HCT116 (cell line): ENCODE data around the gene TEDC2. TPM values are rescaled to one million over a fixed set of nuclear protein-coding genes. Genes with fewer than 3 reads are reported as not detected.

ENCODE experiments used
- ATAC-seq: fragments of 200-7000 bp; cut with Tn5 transposase; 2 replicates; pipeline ENCODE4 v1.9.1; 2020; ENCODE audit warnings: mild to moderate bottlenecking, moderate library complexity
- BruUV-seq: library from RNA; stranded (reverse); fragments of 400-500 nt; replicated peaks from 2 replicates; lab custom pipeline; 2021; lab: Mats Ljungman, UMichigan
- CTCF ChIA-PET: fragments of 300-600 bp; sonication (Branson Sonifier 250); formaldehyde crosslinking; loops from one replicate; lab custom pipeline; 2021; ENCODE audit warnings: antibody characterized with exemption; lab: Charles Lee
- POLR2A ChIA-PET: fragments of 300-600, 350-600 bp; sonication (Branson Sonifier 250); formaldehyde crosslinking; loops from one replicate; lab custom pipeline; 2021; ENCODE audit warnings: antibody characterized with exemption; lab: Charles Lee
- RAD21 ChIA-PET, 2 experiments: fragments of 300-600 bp; sonication (Branson Sonifier 250); formaldehyde crosslinking; loops; one replicate each; lab custom pipeline; 2023; ENCODE audit warnings: low total read pairs in 2 of 2; ENCODE audit not compliant: uncharacterized antibody in 2 of 2, unreplicated experiment in 2 of 2, low non-redundant PET in 1 of 2; lab: Charles Lee
- DNase-seq: peaks from one replicate; pipeline ENCODE4 v3.0.0-alpha.2; 2010; ENCODE audit warnings: low read depth, low spot score
- H2AFZ ChIP-seq: fragments of 200-600 bp; shearing (Covaris generic), sonication (generic); 2 replicates; pipeline ENCODE4 v1.6.1; 2017; ENCODE audit warnings: low read depth, mixed run types, mixed read lengths, antibody characterized with exemption, low read length; ENCODE audit not compliant: poor library complexity, severe bottlenecking
- H3K27ac ChIP-seq: 2 replicates; pipeline ENCODE4 v1.5.1; 2012; ENCODE audit warnings: low read depth, low read length
- H3K27me3 ChIP-seq: fragments of 200-600 bp; sonication (generic); 2 replicates; pipeline ENCODE4 v1.6.1; 2016; ENCODE audit warnings: mixed run types, low read length, mixed read lengths; ENCODE audit not compliant: insufficient read depth
- H3K36me3 ChIP-seq, 2 experiments: fragments of 200-500 bp in 1 of 2; fragments of 200-600 bp in 1 of 2; sonication (Bioruptor generic) in 1 of 2; sonication (generic) in 1 of 2; 2 replicates each; pipeline versions ENCODE4 v1.5.1 to v1.6.1; 2014 to 2016; ENCODE audit warnings: low read length in 2 of 2, inconsistent platforms in 1 of 2, mixed read lengths in 1 of 2, mixed run types in 1 of 2; ENCODE audit not compliant: insufficient read depth in 2 of 2, control insufficient read depth in 1 of 2
- H3K4me1 ChIP-seq, 2 experiments: fragments of 200-600 bp in 1 of 2; sonication (generic) in 1 of 2; 2 replicates each; pipeline versions ENCODE4 v1.5.1 to v1.6.1; 2012 to 2017; ENCODE audit warnings: low read length in 2 of 2, inconsistent platforms in 1 of 2, mild to moderate bottlenecking in 1 of 2, mixed read lengths in 1 of 2, mixed run types in 1 of 2, moderate library complexity in 1 of 2; ENCODE audit not compliant: insufficient read depth in 2 of 2, control insufficient read depth in 1 of 2
- H3K4me2 ChIP-seq: fragments of 200-600 bp; sonication (generic); 2 replicates; pipeline ENCODE4 v1.6.1; 2017; ENCODE audit warnings: mixed run types, low read length, mixed read lengths
- H3K4me3 ChIP-seq, 2 experiments: fragments of 200-600 bp in 1 of 2; sonication (generic) in 1 of 2; replicated peaks in 1 of 2; 2 replicates each; pipeline ENCODE4 v1.5.1; 2011 to 2016; ENCODE audit warnings: low read length in 2 of 2, control low read depth in 1 of 2, low read depth in 1 of 2, mild to moderate bottlenecking in 1 of 2, mixed read lengths in 1 of 2, mixed run types in 1 of 2
- H3K79me2 ChIP-seq: fragments of 200-600 bp; sonication (generic); 2 replicates; pipeline ENCODE4 v1.6.1; 2017; ENCODE audit warnings: mild to moderate bottlenecking, mixed run types, low read length, moderate library complexity, mixed read lengths; ENCODE audit not compliant: insufficient read depth
- H3K9ac ChIP-seq: fragments of 200-600 bp; sonication (generic); 2 replicates; pipeline ENCODE4 v1.6.1; 2016; ENCODE audit warnings: low read length, mixed read lengths
- H3K9me2 ChIP-seq: fragments of 200-600 bp; sonication (generic), shearing (Covaris generic); 2 replicates; pipeline ENCODE4 v1.6.1; 2017; ENCODE audit warnings: mixed run types, mild to moderate bottlenecking, moderate library complexity; ENCODE audit not compliant: insufficient read depth
- H3K9me3 ChIP-seq, 2 experiments: fragments of 200-500 bp in 1 of 2; fragments of 200-600 bp in 1 of 2; sonication (Bioruptor generic) in 1 of 2; sonication (generic) in 1 of 2; 2 replicates each; pipeline ENCODE4 v1.6.1; 2014 to 2017; ENCODE audit warnings: low read length in 2 of 2, mixed read lengths in 2 of 2, inconsistent platforms in 1 of 2, low read depth in 1 of 2, mild to moderate bottlenecking in 1 of 2, mixed run types in 1 of 2, moderate library complexity in 1 of 2; ENCODE audit not compliant: control insufficient read depth in 1 of 2, insufficient read depth in 1 of 2
- H4K20me1 ChIP-seq: fragments of 200-600 bp; sonication (generic), shearing (Covaris generic); 2 replicates; pipeline ENCODE4 v1.6.1; 2017; ENCODE audit warnings: mixed run types, mild to moderate bottlenecking, moderate library complexity; ENCODE audit not compliant: insufficient read depth
- CBX3 ChIP-seq: IDR thresholded peaks from 2 replicates; pipeline ENCODE4 v1.6.1; 2012; ENCODE audit warnings: low read depth
- CEBPB ChIP-seq: IDR thresholded peaks from 2 replicates; pipeline ENCODE4 v1.6.1; 2012; ENCODE audit warnings: low read depth
- ELF1 ChIP-seq: IDR thresholded peaks from 2 replicates; pipeline ENCODE4 v1.6.1; 2012; ENCODE audit warnings: low read depth, borderline replicate concordance
- EZH2phosphoT487 ChIP-seq: fragments of 200-600 bp; IDR thresholded peaks from 2 replicates; pipeline ENCODE4 v1.6.1; 2018; ENCODE audit warnings: antibody characterized with exemption, borderline replicate concordance
- FOSL1 ChIP-seq: IDR thresholded peaks from 2 replicates; pipeline ENCODE4 v1.6.1; 2012; ENCODE audit warnings: low read depth
- TCF7L2 ChIP-seq: IDR thresholded peaks from 2 replicates; pipeline ENCODE4 v1.7.0; 2011; ENCODE audit warnings: borderline replicate concordance, inconsistent platforms; ENCODE audit not compliant: insufficient read depth, insufficient read length; ENCODE audit errors: extremely low read depth
- YY1 ChIP-seq: IDR thresholded peaks from 2 replicates; pipeline ENCODE4 v1.6.1; 2011; ENCODE audit warnings: low read length, low read depth, moderate library complexity, mild to moderate bottlenecking; ENCODE audit not compliant: insufficient replicate concordance; ENCODE audit errors: extremely low read depth
- intact Hi-C: fragments of 100-400 bp; cut with micrococcal nuclease; formaldehyde crosslinking; loops from 2 replicates; pipeline ENCODE4 v1.10.0; 2022
- total RNA-seq: library from RNA; stranded (reverse); gene quantifications from one replicate; pipeline ENCODE4 v1.2.1, GENCODE V29; 2021; ENCODE audit not compliant: unreplicated experiment
- TF ChIP-seq, protein P1 (sequence below), 3 experiments: fragments of 200-600 bp in 1 of 3; sonication (generic) in 1 of 3; IDR thresholded peaks in 2 of 3; conservative IDR thresholded peaks in 1 of 3; 2 replicates each; pipeline ENCODE4 v1.5.1; 2012 to 2017; ENCODE audit warnings: low read depth in 2 of 3, low read length in 2 of 3, antibody characterized with exemption in 1 of 3, borderline replicate concordance in 1 of 3, control low read depth in 1 of 3, mild to moderate bottlenecking in 1 of 3, mixed read lengths in 1 of 3, mixed run types in 1 of 3, moderate library complexity in 1 of 3; ENCODE audit not compliant: insufficient read depth in 1 of 3

Gene TEDC2
- total RNA-seq, 1 experiment from 2014 or later: 26.5 TPM

DNA sequence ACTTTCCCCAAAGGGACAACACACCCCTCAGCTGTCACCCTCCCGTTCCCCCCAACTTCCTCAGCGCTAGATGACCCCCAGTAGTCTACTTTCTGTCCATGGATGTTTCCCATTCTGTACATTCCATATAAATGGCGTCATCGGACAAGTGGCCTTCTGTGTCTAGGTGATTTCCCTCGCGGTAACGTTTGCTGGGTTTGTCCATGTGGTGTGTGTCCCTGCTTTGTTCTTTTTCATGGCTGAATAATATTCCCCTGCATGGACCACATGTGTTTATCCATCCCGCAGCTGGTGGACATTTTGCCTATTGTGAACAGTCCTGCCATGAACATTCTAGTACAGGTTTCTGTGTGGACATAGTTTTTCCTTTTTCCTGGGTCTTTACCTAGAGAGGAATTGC is 7.3 kb upstream of the TEDC2 start:
- ChIA-PET POLR2A (no interaction called here), RAD21 (no interaction called here), CTCF (no interaction called here)
- Histone ChIP-seq H3K4me2 (no peak overlapping the region), H3K4me1 (0 out of 4 replicates have a peak, but pooled peaks cover 0 to under 1% of the 10 kb centered on the region in 2 experiments), H3K79me2 (peaks cover 7% of the 10 kb centered on the region), H4K20me1 (no peaks in the 10 kb centered on the region), H3K4me3 (no peak overlapping the region), H3K36me3 (peaks cover 60 to 77% of the 10 kb centered on the region in 2 experiments), H2AFZ (no peak overlapping the region), H3K27ac (no peak overlapping the region), H3K9me3 (no peaks in the 10 kb centered on the region), H3K9me2 (no peaks in the 10 kb centered on the region), H3K9ac (no peak overlapping the region), H3K27me3 (no peaks in the 10 kb centered on the region)
- TF ChIP-seq EZH2phosphoT487 (no peak), YY1 (no peak), FOSL1 (no peak), ELF1 (no peak), TCF7L2 (no peak), CEBPB (no peak), CBX3 (no peak)
- TF ChIP-seq, protein P1, sequence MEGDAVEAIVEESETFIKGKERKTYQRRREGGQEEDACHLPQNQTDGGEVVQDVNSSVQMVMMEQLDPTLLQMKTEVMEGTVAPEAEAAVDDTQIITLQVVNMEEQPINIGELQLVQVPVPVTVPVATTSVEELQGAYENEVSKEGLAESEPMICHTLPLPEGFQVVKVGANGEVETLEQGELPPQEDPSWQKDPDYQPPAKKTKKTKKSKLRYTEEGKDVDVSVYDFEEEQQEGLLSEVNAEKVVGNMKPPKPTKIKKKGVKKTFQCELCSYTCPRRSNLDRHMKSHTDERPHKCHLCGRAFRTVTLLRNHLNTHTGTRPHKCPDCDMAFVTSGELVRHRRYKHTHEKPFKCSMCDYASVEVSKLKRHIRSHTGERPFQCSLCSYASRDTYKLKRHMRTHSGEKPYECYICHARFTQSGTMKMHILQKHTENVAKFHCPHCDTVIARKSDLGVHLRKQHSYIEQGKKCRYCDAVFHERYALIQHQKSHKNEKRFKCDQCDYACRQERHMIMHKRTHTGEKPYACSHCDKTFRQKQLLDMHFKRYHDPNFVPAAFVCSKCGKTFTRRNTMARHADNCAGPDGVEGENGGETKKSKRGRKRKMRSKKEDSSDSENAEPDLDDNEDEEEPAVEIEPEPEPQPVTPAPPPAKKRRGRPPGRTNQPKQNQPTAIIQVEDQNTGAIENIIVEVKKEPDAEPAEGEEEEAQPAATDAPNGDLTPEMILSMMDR (IDR thresholded peaks at IDR 0.05 in 2 of 3, conservative IDR thresholded peaks at IDR 0.05 in 1 of 3; ENCODE audit: borderline replicate concordance in 1 of 3, insufficient read depth in 1 of 3, low read depth in 2 of 3, low read length in 2 of 3): no peak
- no TSS peak for BruUV-seq
- intact Hi-C loops: no loop called here
- no peak for ATAC-seq
- no peak for DNase-seq
